ENCODE results near the gene HDAC7.

Gene HDAC7

GRCh38 chr12:47863985-47864384 is 44.3 kb upstream of the HDAC7 start:
- no peak for ATAC-seq
- TF ChIP-seq ARNTL (CRISPR knock-in tag; IDR thresholded peaks at IDR 0.05; ENCODE audit: borderline replicate concordance, low read depth): no peak
- no peak for TF ChIP-seq ZFP30 (CRISPR knock-in tag; IDR thresholded peaks at IDR 0.05)
- no peak for TF ChIP-seq TOX (CRISPR knock-in tag; IDR thresholded peaks at IDR 0.05; ENCODE audit: borderline replicate concordance)
- TF ChIP-seq GLIS3 (CRISPR knock-in tag; IDR thresholded peaks at IDR 0.05): no peak
- TF ChIP-seq ISL1 (CRISPR knock-in tag; IDR thresholded peaks at IDR 0.05): no peak
- TF ChIP-seq PATZ1 (CRISPR knock-in tag; IDR thresholded peaks at IDR 0.05; ENCODE audit: borderline replicate concordance): no peak
- TF ChIP-seq CSRNP3 (CRISPR knock-in tag; IDR thresholded peaks at IDR 0.05): no peak
- TF ChIP-seq ZNF70 (CRISPR knock-in tag; IDR thresholded peaks at IDR 0.05): no peak
- no peak for TF ChIP-seq ZC3H10 (CRISPR knock-in tag; IDR thresholded peaks at IDR 0.05)
- no peak for TF ChIP-seq ZFP3 (CRISPR knock-in tag; IDR thresholded peaks at IDR 0.05)
- TF ChIP-seq SNAI2 (CRISPR knock-in tag; IDR thresholded peaks at IDR 0.05): no peak
- TF ChIP-seq ZNF565 (CRISPR knock-in tag; conservative IDR thresholded peaks at IDR 0.05; ENCODE audit: low read depth): no peak
- TF ChIP-seq ZNF8 (CRISPR knock-in tag; IDR thresholded peaks at IDR 0.05): no peak
- TF ChIP-seq BACH2 (CRISPR knock-in tag; IDR thresholded peaks at IDR 0.05; ENCODE audit: borderline replicate concordance): no peak

GRCh38 chr12:47863467-47863866 is 43.8 kb upstream of the HDAC7 start:
- TF ChIP-seq ARNTL (CRISPR knock-in tag; IDR thresholded peaks at IDR 0.05; ENCODE audit: borderline replicate concordance, low read depth): no peak
- TF ChIP-seq CSRNP3 (CRISPR knock-in tag; IDR thresholded peaks at IDR 0.05): no peak
- no peak for TF ChIP-seq CREB5 (CRISPR knock-in tag; IDR thresholded peaks at IDR 0.05; ENCODE audit: low read depth)
- no peak for TF ChIP-seq PPARA (CRISPR knock-in tag; IDR thresholded peaks at IDR 0.05; ENCODE audit: borderline replicate concordance)
- no peak for TF ChIP-seq ZC3H10 (CRISPR knock-in tag; IDR thresholded peaks at IDR 0.05)
- no peak for TF ChIP-seq GLIS3 (CRISPR knock-in tag; IDR thresholded peaks at IDR 0.05)
- TF ChIP-seq TCF4 (CRISPR knock-in tag; IDR thresholded peaks at IDR 0.05; ENCODE audit: borderline replicate concordance): no peak
- no peak for TF ChIP-seq PATZ1 (CRISPR knock-in tag; IDR thresholded peaks at IDR 0.05; ENCODE audit: borderline replicate concordance)
- no peak for TF ChIP-seq TSHZ2 (CRISPR knock-in tag; IDR thresholded peaks at IDR 0.05)
- TF ChIP-seq ZNF565 (CRISPR knock-in tag; conservative IDR thresholded peaks at IDR 0.05; ENCODE audit: low read depth): no peak
- TF ChIP-seq TOX (CRISPR knock-in tag; IDR thresholded peaks at IDR 0.05; ENCODE audit: borderline replicate concordance): no peak
- no peak for TF ChIP-seq ZFP30 (CRISPR knock-in tag; IDR thresholded peaks at IDR 0.05)
- no peak for TF ChIP-seq ZNF8 (CRISPR knock-in tag; IDR thresholded peaks at IDR 0.05)
- no peak for ATAC-seq

GRCh38 chr12:47862881-47863280 is 43.2 kb upstream of the HDAC7 start:
- ATAC-seq: no peak
- TF ChIP-seq CSRNP3 (CRISPR knock-in tag; IDR thresholded peaks at IDR 0.05) (no peak), RARB (CRISPR knock-in tag; IDR thresholded peaks at IDR 0.05) (no peak), SNAI2 (CRISPR knock-in tag; IDR thresholded peaks at IDR 0.05) (no peak), BACH2 (CRISPR knock-in tag; IDR thresholded peaks at IDR 0.05; ENCODE audit: borderline replicate concordance) (no peak), TCF4 (CRISPR knock-in tag; IDR thresholded peaks at IDR 0.05; ENCODE audit: borderline replicate concordance) (no peak), ESRRG (CRISPR knock-in tag; IDR thresholded peaks at IDR 0.05) (no peak), ZNF8 (CRISPR knock-in tag; IDR thresholded peaks at IDR 0.05) (no peak), PPARA (CRISPR knock-in tag; IDR thresholded peaks at IDR 0.05; ENCODE audit: borderline replicate concordance) (no peak), ISL1 (CRISPR knock-in tag; IDR thresholded peaks at IDR 0.05) (no peak), POU6F1 (CRISPR knock-in tag; IDR thresholded peaks at IDR 0.05; ENCODE audit: borderline replicate concordance, low read depth) (no peak), ZFP3 (CRISPR knock-in tag; IDR thresholded peaks at IDR 0.05) (no peak), GLIS3 (CRISPR knock-in tag; IDR thresholded peaks at IDR 0.05) (no peak)
